ENCODE measurements around the gene NPIPB12. TPM values are rescaled to one million over a fixed set of nuclear protein-coding genes. Genes with fewer than 3 reads are reported as not detected.
A peak's percentile ranks its signal among the peaks of the same experiment; 100 is the strongest.
"Not testable (repeated sequence)": the region's sequence is repeated elsewhere in the genome, so short reads cannot be mapped to it uniquely, and the experiment has no call there.

The NPIPB12 gene
- total RNA-seq, 4 donors from 2014 or later, result 8.0 to 139 (median 42.1) TPM

GRCh38 chr16:29454269-29454668 lies 51.9 kb downstream of the NPIPB12 start, which contains the start of the genes BOLA2 and SLX1B:
Gene BOLA2, minus strand, starts transcription at chr16:29454351. Its CDS starts 98 bp downstream, at chr16:29454253.
Gene SLX1B, plus strand, starts transcription at chr16:29454533.
- H3K4me1 ChIP-seq, H3K27me3 ChIP-seq, H3K36me3 ChIP-seq, H3K9me3 ChIP-seq, H3K27ac ChIP-seq, H3K4me3 ChIP-seq: not testable (repeated sequence)
- ATAC-seq, result peak; percentile 98
- no CpG with 5 or more reads among the region's 33 CpGs for WGBS, 2 donors (ENCODE audit: low coverage in 1 of 2)

DNA sequence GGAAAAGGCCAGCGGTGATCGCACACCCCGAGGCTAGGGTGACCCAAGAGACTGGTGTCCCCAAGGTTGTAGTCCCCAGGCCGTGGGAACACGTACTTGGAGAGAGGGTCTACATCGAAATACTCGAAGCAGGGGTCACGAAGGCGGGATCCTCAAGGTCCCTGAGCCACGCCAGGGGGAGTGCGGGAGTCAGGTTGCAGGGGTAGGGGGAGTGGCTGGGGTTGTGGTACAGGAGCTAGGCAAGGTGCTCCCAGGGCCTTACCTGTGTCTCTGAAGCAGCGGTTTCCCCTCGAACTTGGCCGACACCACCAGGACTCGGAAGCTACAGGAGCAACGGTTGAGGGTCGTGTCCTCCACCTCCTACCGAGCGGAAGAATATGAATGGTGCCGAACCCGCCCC lies 52.5 kb downstream of the NPIPB12 start:
- not testable (repeated sequence) for H3K4me3 ChIP-seq, H3K27ac ChIP-seq, H3K9me3 ChIP-seq, H3K27me3 ChIP-seq, H3K36me3 ChIP-seq, ATAC-seq, H3K4me1 ChIP-seq
- no CpG with 5 or more reads among the region's 21 CpGs for WGBS, 2 donors (ENCODE audit: low coverage in 1 of 2)

Small RNA genes lying within 50 kb of the gene (small RNA-seq; reads per million reads assigned to genes)
- gene AC133555.2, result 0 reads per million in 4 donors

Other genes starting within 250 kb of the NPIPB12 start
- gene NPIPB11, start 99.7 kb downstream of the NPIPB12 start, total RNA-seq, result under 1 TPM; 0.19 to 0.45 (median 0.36) TPM
- gene BOLA2, start 52.1 kb downstream of the NPIPB12 start, total RNA-seq, result 1 to 10 TPM; 5.4 to 8.4 (median 7.4) TPM
- 10 to 100 TPM; 11.4 to 30.7 (median 19.4) TPM for gene SLX1B, start 51.9 kb downstream of the NPIPB12 start, total RNA-seq
- gene SULT1A4, start 46.5 kb downstream of the NPIPB12 start, total RNA-seq, result 10 to 100 TPM; 10.3 to 22.2 (median 14.8) TPM
- gene SPN, start 156.8 kb upstream of the NPIPB12 start, total RNA-seq, result 1 to 10 TPM in 3 of 4 donors, not detected in 1; 1.2 to 2.3 (median 2.0) TPM
- 1 to 10 TPM in 3 of 4 donors, under 1 TPM in 1; 0.62 to 6.7 (median 4.3) TPM for gene QPRT, start 172.8 kb upstream of the NPIPB12 start, total RNA-seq
- 1 to 10 TPM in 2 of 4 donors, under 1 TPM in 2; 0.32 to 2.7 (median 1.3) TPM for gene C16orf54, start 239.6 kb upstream of the NPIPB12 start, total RNA-seq

Data from gastroesophageal sphincter (tissue), 4 donors.